Measurements from ENCODE around the gene UBE4B. TPM values are rescaled to one million over a fixed set of nuclear protein-coding genes. Genes with fewer than 3 reads are reported as not detected.

UBE4B gene
- total RNA-seq, 1 donor from 2014 or later = 63.7 TPM

DNA sequence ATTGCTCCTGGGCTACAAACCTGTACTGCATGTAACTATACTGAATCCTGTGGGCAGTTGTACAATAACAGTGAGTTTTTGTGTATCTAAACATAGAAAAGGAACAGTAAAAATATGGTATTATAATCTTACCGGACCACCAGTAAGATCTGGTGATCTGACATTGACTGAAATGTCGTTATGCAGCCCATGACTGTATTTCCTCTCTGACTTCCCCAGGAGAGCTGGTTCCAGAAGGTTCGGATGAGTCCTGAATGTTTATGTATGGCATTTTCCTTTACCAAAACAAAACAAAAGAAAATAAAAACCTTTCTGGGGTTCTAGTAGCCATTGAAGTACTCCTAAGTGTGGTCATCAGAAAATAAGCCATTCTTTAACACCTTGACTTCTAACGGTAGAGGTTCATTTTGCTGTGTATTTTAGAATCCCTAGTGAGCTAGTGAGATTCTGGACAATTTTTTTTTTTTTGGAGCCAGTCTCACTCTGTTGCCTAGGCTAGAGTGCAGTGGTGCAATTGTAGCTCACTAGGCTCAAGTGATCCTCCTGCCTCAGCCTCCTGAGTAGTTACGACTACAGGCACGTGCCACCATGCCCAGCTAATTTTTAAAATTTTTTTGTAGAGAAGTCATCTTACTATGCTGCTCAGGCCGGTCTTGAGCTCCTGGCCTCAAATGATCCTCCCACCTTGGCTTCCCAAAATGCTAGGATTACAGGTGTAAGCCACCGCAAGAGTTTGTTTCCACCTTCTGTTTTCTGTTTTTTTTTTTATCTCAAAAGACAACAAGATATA, 27.7 kb downstream of the UBE4B start:
- Mint-ChIP-seq H3K4me1 (peaks cover 17% of the 10 kb centered on the region), H3K9me3 (no peaks in the 10 kb centered on the region), H3K4me3 (no peak overlapping the region), H3K27me3 (ENCODE audit: low read depth) (no peaks in the 10 kb centered on the region), H3K36me3 (no peaks in the 10 kb centered on the region), H3K27ac (no peak overlapping the region)
- TF ChIP-seq, protein P1, sequence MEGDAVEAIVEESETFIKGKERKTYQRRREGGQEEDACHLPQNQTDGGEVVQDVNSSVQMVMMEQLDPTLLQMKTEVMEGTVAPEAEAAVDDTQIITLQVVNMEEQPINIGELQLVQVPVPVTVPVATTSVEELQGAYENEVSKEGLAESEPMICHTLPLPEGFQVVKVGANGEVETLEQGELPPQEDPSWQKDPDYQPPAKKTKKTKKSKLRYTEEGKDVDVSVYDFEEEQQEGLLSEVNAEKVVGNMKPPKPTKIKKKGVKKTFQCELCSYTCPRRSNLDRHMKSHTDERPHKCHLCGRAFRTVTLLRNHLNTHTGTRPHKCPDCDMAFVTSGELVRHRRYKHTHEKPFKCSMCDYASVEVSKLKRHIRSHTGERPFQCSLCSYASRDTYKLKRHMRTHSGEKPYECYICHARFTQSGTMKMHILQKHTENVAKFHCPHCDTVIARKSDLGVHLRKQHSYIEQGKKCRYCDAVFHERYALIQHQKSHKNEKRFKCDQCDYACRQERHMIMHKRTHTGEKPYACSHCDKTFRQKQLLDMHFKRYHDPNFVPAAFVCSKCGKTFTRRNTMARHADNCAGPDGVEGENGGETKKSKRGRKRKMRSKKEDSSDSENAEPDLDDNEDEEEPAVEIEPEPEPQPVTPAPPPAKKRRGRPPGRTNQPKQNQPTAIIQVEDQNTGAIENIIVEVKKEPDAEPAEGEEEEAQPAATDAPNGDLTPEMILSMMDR (IDR thresholded peaks at IDR 0.05; ENCODE audit: unreplicated experiment) = no peak
- no peak for DNase-seq (ENCODE audit: low spot score in 2 of 2, unreplicated experiment in 2 of 2)

DNA sequence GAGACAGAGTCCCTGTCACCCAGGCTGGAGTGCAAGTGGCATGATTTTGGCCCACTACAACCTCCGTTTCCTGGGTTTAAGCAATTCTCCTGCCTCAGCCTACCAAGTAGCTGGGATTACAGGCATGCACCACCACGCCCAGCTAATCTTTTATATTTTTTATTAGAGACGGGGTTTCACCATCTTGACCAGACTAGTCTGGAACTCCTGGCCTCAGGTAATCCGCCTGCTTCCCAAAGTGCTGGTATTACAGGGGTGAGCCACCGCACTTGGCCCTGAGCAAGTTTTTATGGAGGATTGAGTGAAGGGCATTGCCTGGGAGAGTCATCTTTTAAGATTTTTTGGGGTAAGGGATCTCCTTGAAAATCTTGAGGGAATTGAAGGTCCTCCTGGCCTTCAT, 28.5 kb downstream of the UBE4B start:
- no peak overlapping the region for H3K4me3 Mint-ChIP-seq
- TF ChIP-seq, protein P1 (IDR thresholded peaks at IDR 0.05; ENCODE audit: unreplicated experiment) = no peak
- no peak overlapping the region for H3K27ac Mint-ChIP-seq
- H3K27me3 Mint-ChIP-seq (ENCODE audit: low read depth) = no peaks in the 10 kb centered on the region
- peaks cover 17% of the 10 kb centered on the region for H3K4me1 Mint-ChIP-seq
- no peaks in the 10 kb centered on the region for H3K9me3 Mint-ChIP-seq
- H3K36me3 Mint-ChIP-seq = no peaks in the 10 kb centered on the region
- DNase-seq (ENCODE audit: low spot score in 2 of 2, unreplicated experiment in 2 of 2) = no peak

DNA sequence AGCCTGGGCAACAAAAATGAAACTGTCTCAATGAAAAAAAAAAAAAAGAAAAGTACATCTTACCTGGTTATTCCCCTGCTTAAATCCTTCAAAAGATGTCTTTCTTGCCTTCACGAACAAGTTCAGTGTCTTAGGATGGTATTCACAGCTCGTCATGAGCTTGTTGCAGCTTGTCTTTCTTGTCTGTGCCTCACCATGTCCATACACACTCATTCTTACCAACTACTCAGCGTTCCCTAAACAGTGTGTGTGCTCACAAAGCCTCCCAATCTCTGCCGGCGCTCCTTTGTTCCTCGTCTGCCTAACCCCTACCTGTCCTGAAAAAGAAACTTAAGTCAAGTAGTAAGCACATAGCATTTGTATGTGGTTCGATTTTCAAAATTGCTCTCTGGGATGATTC, 31.1 kb downstream of the UBE4B start:
- Mint-ChIP-seq H3K4me1 (peaks cover 23% of the 10 kb centered on the region), H3K36me3 (peaks cover under 1% of the 10 kb centered on the region), H3K27me3 (ENCODE audit: low read depth) (no peaks in the 10 kb centered on the region), H3K27ac (peak overlapping the region; percentile 84), H3K9me3 (no peaks in the 10 kb centered on the region), H3K4me3 (no peak overlapping the region)
- TF ChIP-seq, protein P1 (IDR thresholded peaks at IDR 0.05; ENCODE audit: unreplicated experiment) = no peak
- no peak for DNase-seq (ENCODE audit: low spot score in 2 of 2, unreplicated experiment in 2 of 2)

DNA sequence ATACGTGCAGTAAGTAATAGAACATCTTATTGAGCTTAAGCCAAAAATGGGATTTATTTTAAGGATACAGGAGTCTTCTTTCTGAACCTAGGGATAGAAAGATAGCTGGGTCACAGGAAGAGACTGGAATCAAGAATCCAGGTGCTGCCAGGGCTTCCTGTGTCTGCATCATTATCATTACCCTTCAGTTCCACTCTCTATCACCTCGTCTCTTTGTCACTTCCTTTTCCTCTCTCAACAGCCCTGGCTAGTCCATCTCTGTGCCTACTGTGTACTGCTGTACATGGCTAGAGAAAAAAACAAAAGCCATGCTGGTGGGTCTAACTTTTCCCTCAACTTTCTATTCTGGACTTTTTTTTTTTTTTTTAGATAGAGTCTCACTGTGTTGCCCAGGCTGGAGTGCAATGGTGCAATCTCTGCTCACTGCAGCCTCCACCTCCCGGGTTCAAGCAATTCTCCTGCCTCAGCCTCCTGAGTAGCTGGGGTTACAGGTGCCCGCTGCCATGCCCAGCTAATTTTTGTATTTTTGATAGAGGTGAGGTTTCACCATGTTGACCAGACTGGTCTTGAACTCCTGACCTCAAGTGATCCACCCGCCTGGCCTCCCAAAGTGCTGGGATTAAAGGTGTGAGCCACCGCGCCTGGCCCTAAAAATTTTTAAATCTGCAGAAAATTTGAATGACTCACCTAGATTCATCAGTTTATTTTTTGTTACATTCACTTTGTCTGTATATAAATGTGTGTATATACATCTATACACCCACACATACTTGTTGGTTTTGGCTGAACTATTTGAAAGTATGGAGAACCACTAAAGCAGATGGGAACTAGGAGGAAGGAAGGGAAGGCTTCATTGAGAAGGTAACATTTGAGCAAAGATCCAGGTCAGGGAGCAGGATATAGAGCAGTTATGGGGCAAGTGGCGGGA, 31.9 kb downstream of the UBE4B start:
- H3K9me3 Mint-ChIP-seq = no peaks in the 10 kb centered on the region
- TF ChIP-seq, protein P1 (IDR thresholded peaks at IDR 0.05; ENCODE audit: unreplicated experiment) = no peak
- H3K4me1 Mint-ChIP-seq = peaks cover 26% of the 10 kb centered on the region
- DNase-seq (ENCODE audit: low spot score in 2 of 2, unreplicated experiment in 2 of 2) = no peak
- H3K27ac Mint-ChIP-seq = peak overlapping the region; percentile 84
- peaks cover 5% of the 10 kb centered on the region for H3K36me3 Mint-ChIP-seq
- H3K27me3 Mint-ChIP-seq (ENCODE audit: low read depth) = no peaks in the 10 kb centered on the region
- H3K4me3 Mint-ChIP-seq = no peak overlapping the region

DNA sequence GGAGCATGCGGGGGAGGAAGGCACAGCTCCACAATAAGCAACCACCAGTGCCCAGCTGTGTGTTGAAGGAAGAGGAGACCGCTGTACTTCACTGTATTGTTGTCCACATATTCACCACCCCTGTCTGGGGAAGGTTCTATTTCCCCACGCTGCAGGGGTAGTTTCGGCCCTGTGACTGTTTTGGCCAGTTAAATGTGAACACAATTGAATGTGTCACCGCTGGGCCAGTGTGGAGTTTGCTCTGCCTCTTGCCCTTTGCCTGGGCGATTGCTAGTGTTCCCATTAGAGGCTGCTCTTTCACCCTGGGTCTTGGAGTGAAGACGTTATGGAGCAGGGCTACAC, 32.6 kb downstream of the UBE4B start:
- Mint-ChIP-seq H3K36me3 (peaks cover 5% of the 10 kb centered on the region), H3K27me3 (ENCODE audit: low read depth) (no peaks in the 10 kb centered on the region), H3K4me1 (peaks cover 26% of the 10 kb centered on the region), H3K4me3 (no peak overlapping the region), H3K9me3 (no peaks in the 10 kb centered on the region), H3K27ac (peak overlapping the region; percentile 22)
- no peak for DNase-seq (ENCODE audit: low spot score in 2 of 2, unreplicated experiment in 2 of 2)
- TF ChIP-seq, protein P1 (IDR thresholded peaks at IDR 0.05; ENCODE audit: unreplicated experiment) = no peak
